Measurements from ENCODE around the gene FRMPD1.

GRCh38 chr9:37650873-37651768 is at the start of gene FRMPD1:
- TF ChIP-seq ZC3H10 (CRISPR knock-in tag; IDR thresholded peaks at IDR 0.05), result no peak
- TF ChIP-seq OSR1 (CRISPR knock-in tag; IDR thresholded peaks at IDR 0.05), result no peak
- no peak for TF ChIP-seq RARB (CRISPR knock-in tag; IDR thresholded peaks at IDR 0.05)
- TF ChIP-seq PATZ1 (CRISPR knock-in tag; IDR thresholded peaks at IDR 0.05; ENCODE audit: borderline replicate concordance), result no peak
- TF ChIP-seq, protein P1, sequence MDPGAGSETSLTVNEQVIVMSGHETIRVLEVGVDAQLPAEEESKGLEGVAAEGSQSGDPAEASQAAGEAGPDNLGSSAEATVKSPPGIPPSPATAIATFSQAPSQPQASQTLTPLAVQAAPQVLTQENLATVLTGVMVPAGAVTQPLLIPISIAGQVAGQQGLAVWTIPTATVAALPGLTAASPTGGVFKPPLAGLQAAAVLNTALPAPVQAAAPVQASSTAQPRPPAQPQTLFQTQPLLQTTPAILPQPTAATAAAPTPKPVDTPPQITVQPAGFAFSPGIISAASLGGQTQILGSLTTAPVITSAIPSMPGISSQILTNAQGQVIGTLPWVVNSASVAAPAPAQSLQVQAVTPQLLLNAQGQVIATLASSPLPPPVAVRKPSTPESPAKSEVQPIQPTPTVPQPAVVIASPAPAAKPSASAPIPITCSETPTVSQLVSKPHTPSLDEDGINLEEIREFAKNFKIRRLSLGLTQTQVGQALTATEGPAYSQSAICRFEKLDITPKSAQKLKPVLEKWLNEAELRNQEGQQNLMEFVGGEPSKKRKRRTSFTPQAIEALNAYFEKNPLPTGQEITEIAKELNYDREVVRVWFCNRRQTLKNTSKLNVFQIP (CRISPR knock-in tag; IDR thresholded peaks at IDR 0.05; ENCODE audit: borderline replicate concordance, low read depth), result no peak
- no peak for TF ChIP-seq TOX (CRISPR knock-in tag; IDR thresholded peaks at IDR 0.05; ENCODE audit: borderline replicate concordance)
- no peak for TF ChIP-seq GLIS3 (CRISPR knock-in tag; IDR thresholded peaks at IDR 0.05)
- TF ChIP-seq TCF4 (CRISPR knock-in tag; IDR thresholded peaks at IDR 0.05; ENCODE audit: borderline replicate concordance), result no peak
- TF ChIP-seq ZFP3 (CRISPR knock-in tag; IDR thresholded peaks at IDR 0.05), result no peak
- no peak for TF ChIP-seq ZFP30 (CRISPR knock-in tag; IDR thresholded peaks at IDR 0.05)
- TF ChIP-seq CREB5 (CRISPR knock-in tag; IDR thresholded peaks at IDR 0.05; ENCODE audit: low read depth), result no peak

All from SK-N-SH treated with all-trans-retinoic acid at 6 μM for 48 hours (cell line).